Activated T-helper 9 cell treated with anti-CD3 and anti-CD28 coated beads, Interleukin-2, amount 50 U/mL, for 16 hours (primary cell): ENCODE measurements around the gene NACC2.

Source experiments
- DNase-seq: peaks from one replicate; pipeline ENCODE4 v3.0.0-alpha.2; 2020; ENCODE audit warnings: low read depth

NACC2 gene

GRCh38 chr9:135957431-135957830, 137.7 kb downstream of the NACC2 start:
- no peak for DNase-seq

- DNase-seq, result no peak
These were observed 138.3 kb downstream of the NACC2 start for GRCh38 chr9:135956802-135957174.
